Germinal center (tissue), 1 donor: ENCODE measurements around the gene ADGRA1.
"Not testable (repeated sequence)": the region's sequence is repeated elsewhere in the genome, so short reads cannot be mapped to it uniquely, and the experiment has no call there.

Source experiments
- DNase-seq: peaks from one replicate; pipeline ENCODE4 v3.0.0; 2012; ENCODE audit warnings: mixed read lengths, low spot score

Gene ADGRA1, protein sequence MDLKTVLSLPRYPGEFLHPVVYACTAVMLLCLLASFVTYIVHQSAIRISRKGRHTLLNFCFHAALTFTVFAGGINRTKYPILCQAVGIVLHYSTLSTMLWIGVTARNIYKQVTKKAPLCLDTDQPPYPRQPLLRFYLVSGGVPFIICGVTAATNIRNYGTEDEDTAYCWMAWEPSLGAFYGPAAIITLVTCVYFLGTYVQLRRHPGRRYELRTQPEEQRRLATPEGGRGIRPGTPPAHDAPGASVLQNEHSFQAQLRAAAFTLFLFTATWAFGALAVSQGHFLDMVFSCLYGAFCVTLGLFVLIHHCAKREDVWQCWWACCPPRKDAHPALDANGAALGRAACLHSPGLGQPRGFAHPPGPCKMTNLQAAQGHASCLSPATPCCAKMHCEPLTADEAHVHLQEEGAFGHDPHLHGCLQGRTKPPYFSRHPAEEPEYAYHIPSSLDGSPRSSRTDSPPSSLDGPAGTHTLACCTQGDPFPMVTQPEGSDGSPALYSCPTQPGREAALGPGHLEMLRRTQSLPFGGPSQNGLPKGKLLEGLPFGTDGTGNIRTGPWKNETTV

DNA sequence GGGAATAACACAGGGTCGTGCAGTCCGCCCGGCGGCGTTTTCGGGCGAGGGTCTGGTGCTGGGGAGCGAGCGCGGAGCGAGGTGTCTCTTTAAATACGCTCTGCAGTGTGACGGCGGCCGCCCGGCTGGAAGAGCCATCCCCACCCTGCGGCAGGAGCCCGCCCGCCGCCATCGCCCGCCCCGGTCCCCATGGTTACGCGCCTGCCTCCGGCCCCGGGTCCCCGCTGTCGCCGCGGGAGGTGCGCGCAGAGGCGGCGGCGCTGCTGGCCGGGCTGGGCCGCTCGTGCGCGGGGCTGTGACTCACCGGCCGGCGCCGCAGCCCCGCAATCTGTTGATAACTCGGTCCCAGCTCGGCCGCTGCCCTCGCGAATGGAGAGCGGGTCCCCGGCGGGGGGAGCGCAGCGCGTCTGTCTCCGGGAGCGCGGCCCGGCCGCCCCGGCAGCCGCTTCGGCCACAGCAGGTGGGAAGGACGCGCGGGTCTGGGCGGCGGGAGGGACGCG lies at the start of gene ADGRA1:
Gene ADGRA1 (plus strand): TSS at position 246 of the 500 bp plus-strand sequence. CDS start 986 bp downstream, outside the sequence.
- DNase-seq = no peak

DNA sequence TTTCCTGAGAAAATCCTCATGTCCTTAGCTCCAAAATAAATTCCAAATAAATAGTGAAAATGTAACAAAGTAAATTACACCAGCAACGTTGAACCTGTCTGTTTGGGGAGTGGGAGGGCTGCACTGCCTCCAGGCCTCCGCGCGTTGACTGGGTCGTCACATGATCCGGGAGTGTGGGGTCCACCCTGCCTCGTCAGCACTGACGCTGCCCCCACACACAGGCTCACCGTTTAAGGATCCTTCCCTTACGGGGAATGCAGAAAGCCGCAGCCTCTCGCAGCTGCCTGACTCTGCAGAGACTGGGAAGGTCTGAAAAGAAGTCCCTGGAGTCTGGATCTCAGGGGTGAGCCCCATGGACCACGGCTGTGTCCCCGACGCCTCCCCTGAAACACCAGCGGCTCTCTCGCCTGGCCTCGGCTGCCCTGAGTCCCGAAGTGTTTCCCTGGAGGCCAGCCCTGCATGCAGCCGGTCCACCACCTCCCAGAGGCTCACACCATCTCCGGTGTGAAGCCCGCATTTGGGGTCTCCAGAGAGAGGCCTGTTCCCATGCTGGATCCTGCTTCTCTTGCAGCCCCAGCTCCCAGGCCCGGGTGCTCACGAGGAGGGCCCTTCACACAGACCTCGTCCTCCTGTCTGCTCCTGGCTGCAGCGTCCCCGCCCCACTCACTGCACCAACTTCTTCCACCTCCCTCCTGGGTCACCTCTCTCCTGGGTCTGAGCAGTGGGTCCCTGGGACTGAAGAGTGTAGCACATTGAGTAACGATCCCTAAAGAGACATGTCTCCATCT lies 49.5 kb upstream of the ADGRA1 start:
- DNase-seq = no peak

DNA sequence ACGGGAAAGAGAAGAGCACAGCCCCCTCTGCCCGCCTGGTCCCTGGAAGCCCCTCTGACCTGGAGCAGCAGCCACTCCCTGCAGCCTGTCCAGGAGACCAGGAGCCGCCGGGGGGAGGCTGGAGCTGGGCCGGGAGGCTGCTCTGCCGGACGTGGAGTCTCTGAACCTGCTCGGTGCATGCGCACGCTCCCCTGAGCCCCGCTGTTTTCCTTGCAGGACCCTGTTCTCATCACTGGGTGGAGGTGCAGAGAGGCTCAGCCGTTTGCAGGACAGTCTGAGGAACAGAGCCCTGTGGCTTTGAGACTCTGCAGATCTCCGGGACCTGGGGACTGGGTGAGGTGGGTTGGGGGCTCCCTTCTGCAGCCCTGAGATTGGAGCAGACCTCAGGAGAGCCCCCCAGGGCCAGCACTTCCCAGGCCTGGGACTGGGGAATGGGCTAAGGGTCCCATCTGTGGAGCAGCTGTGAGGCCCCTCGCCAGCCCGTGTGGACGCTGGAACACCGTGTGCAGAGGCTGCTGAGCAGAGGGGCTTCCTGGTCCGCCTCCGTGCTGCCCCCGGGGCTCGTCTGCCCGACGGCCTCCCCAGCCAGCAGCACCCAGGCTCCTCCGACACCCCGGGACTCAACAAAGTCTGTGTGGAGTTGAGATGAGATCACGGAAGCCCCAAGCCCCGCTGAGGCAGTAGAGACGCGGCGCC lies 48.5 kb upstream of the ADGRA1 start:
- DNase-seq = no peak

DNA sequence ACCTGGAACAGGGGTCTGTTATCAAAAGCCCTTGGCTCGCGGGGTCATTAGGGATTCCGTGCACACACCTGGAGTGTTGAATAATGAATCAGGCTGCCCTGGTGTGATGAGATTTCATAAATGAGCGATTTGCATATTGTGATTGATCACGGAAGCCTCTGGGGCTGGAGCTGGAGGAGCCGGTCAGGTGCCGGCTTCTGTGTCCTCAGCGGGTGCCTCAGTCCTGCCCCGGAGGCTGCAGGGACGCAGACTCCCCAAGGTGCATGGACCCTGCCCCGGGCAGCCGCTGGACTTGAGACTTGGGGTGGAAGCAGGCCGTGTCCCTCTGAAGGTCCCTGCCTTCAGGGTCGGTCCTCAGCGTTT lies 47.9 kb upstream of the ADGRA1 start:
- no peak for DNase-seq

DNA sequence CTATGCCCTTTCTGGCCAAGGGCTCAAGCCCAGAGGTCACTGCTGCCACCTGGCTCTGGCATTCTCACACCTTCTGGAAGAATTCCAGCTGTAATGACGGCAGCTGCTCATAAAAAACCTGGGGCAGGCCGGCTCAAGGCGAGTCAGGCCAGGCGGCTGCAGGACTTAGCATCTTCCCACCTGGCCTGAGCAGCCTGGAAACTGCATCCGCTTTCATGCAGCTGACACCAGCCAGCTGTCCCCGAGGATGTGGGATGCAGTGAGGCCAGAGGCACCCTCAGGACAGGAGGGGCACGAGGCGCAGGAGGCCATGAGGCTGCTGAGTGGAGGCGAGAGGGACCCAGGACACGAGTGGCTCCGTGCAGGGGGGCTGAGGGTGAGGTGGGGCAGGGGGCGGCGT lies 47.5 kb upstream of the ADGRA1 start:
- no peak for DNase-seq

DNA sequence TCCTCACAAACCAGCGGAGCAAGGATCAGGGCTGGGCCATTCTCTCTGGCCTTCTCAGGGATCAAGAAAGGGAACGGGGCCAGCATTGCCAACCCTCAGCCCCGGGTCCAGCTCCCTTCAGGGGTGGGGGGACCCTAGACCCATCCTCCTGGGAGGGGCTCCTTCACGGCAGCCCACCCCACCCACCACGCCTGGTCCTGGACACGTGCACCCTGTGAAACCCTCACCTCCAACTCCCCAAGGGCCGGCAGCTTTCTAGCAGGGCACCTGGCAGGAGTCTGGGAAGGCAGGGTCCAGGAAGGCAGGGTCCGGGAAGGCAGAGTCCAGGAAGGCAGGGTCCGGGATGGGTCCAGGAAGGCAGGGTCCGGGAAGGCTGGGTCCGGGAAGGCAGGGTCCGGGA lies 46.6 kb upstream of the ADGRA1 start:
- no peak for DNase-seq

DNA sequence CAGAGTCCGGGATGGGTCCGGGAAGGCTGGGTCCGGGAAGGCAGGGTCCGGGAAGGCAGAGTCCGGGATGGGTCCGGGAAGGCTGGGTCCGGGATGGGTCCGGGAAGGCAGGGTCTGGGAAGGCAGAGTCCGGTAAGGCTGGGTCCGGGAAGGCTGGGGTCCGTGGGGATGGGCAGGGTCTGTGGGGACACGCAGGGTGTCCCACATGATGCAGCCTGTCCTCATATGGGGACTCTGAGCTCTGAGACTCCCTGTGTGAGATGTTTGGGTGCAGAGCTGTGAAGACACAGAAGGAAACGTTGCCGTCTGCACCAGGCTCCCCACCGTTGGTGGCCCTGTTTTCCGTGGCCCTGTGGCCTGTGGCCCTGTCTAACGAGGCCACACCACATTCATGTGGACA lies 45.7 kb upstream of the ADGRA1 start:
- no peak for DNase-seq

DNA sequence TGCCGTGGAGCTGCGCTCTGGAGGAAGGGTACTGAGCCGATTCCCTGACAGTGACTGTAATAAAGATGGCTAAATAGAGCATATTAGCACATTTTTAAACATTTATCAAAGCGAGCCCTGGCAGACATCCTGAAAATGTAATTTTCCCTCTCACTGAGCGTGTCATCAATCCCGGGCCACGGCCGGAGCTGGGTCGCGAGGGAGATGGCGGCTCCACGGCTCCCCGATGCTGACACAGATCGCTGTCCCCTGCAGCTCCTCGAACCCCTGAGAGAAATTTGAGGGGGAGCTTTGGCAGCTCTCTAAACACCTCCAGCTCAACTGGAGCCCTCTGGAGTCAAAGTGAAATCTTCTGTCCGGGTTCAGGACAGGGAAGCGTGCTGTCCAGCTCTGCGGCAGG lies 44.9 kb upstream of the ADGRA1 start:
- DNase-seq = no peak

DNA sequence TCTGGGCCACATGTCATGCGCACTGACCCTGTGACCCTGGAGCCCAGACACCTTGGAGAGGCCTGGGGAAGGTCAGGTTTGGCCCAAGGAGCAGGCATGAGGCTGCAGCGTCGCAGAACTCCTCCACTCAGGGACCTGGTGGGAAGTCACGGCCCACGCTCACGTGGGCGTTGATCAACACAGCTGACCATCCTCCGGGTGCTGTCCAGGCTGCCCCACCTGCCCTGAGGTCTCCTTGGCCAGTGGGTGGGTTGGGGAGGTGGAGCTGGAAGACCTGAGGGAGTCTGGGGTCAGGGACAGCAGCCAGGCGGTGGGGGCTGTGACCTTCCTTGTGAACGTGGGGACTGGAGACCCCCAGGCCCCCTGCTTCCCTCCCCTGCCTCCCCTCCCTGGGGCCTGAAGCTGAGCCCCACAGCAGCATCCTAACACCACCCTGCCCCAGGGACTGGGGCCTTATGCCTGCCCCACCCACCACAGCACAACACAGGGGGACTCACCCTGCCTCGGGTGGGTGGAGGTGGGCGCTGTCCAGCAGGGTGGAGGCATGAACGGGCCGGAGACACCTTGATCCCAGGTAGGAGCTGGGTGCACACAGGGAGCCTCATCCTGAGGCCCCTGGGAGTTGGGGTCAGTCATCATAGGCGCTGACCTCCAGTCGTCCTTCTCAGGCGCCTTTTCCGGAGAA lies 44.0 kb upstream of the ADGRA1 start:
- DNase-seq = no peak

DNA sequence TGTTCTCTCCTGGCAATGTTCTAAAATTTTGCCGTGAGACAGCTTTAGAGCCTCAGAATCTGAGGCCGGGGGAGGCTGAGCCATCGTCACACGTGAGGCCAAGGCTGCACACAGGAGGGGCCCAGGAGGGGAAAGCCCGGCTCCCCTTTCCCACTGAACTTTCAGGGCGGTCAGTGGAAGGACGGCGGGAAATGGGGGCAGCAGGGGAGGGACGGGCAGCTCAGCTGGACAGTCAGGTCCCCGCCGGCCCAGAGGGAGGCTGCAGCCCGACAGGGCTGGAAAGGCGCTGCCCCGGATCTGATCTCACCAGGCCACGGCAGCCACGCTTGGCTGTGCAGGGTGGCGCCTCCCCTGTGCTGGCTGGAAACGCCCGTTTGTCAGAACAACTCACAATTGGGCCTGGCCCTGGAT lies 43.3 kb upstream of the ADGRA1 start:
- DNase-seq = no peak

DNA sequence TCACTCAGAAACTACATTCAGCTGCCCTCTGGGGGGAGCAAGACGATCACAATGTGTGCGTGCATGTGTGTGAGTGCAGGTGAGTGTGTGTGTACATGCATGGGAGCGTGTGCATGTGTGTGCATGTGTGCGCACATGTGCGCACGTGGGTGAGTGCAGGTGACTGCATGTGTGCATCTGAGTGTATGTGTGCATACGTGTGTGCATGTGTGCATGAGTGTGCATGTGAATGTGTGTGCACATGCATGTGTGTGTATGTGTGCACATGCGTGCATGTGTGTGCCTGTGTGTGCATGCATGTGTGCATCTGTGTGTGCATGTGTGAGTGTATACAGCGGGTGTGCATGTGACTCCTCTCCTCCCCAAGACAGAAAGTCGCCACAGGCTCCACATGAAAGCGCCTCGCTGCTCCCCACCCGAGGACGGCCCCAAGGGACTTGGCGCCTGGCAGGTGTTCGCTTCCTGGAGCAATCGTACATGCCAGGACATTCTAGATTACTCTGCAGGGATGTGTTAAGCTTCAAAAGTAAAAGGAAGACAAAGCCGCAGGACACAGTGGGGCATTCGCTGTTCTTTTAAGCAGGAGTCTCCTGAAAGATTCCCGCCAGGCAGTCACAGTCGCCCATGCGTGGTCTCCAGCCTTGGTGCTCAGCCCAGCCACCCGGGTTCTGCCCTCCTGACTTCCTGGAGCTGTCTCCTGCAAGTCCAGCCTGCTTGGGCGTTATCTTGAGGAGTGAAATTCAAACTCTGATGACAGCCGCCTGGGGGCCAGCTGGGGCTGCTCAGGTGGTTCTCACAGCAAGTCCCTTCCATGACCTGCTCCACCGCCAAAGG lies 42.0 kb upstream of the ADGRA1 start:
- DNase-seq = no peak

DNA sequence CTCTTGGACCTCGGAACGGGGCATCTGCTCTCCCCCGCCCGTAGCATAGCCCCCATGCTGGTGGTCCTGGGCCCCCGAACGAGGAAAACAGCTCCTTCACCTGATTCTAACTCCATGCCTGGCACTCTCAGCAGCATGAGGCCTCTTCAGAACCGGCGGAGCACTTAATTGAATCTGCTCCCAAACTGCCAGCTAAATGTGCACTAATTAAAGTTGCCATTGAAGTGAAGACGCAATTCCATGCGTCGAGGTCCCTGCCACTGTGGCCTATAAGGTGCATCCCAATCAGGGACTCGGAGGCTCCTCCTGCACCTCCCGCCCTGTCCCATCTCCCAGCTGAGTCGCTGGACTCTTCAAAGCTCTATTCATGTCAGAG lies 41.3 kb upstream of the ADGRA1 start:
- DNase-seq = no peak

DNA sequence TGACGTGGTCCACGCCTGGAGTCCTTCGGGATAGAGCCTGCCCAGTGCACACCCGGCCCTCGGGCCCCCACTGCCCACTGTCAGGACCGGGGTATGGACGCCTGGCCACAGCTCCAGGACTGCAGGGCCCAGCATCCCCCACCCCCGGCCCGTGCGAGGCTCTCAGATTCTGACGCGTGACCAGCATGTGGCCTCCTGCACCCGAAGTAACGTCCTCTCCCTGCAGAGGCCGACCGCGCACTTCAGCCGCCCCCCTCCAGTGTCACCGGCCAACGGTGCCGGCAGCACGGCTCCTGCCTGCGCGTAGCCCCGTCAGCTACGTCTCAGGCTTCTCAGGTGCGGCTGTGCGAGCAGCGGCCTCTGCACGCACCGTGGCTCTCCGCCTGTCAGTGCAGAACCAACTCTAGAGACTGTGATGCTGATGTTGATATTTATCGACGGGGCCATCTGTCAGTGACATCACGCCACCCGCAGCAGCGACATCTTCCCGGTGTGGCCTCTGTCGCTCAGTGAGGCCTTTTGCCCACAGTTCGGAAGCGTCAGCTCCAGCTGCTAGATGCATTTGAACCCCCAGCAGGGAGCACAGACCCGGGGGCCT lies 40.1 kb upstream of the ADGRA1 start:
- no peak for DNase-seq

DNA sequence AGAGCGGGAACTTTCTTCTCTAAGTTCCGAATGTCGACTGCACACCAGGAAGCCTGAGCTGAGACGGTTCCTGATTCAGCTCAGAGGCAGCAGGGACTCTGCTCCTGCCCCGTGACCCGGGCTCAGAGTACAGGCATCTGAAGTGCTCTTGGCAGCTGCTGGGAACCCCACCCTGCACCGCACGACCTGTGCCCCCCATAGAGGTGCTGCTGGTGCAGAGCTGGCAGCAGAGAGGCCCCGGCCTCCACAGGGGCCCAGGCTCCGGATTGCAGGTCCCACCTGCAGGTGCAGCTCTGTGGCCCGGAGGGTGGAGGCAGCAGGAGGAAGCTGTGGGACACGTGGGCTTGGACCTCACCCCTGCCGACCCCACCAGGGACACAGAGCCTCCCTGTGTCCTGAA lies 39.5 kb upstream of the ADGRA1 start:
- DNase-seq = no peak

DNA sequence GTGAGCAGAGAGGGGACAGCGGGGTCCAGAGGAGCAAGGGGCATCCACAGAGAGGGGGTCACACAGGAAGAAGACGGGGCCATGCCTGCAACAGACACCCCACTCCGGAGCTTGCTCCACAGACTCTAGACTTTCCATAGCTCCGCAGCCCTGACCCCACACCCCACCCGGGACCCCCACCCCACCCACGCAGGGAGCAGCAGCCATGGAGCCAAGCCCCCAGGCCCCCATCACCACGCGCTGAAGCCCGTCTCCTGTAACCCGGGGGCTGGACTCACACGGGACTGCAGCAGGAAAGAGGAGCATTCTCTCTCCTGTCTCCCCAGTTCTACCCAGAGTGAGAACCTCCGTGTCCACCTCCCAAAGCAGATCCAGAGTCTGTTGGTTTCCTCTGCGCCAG lies 38.8 kb upstream of the ADGRA1 start:
- DNase-seq = no peak

DNA sequence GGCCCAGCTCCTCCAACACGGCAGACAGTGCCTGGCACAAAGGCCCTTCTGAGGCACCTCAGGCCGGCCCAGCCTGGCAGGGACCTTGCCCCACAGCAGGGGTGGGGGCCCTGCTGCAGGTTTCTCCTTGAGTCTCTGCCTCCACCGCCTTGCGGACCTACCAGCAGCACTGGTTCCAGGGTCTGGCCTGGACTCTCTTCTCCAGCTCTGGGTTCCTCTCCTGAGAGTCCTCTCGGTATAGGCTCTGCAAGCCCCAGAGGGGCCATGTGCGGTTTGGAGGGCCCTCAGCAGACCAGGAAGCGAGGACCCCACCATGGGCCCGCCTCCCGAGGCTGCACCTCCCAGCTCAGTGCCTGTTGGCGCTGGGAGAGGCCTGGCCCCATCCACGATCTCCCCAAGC lies 38.1 kb upstream of the ADGRA1 start:
- DNase-seq = no peak

DNA sequence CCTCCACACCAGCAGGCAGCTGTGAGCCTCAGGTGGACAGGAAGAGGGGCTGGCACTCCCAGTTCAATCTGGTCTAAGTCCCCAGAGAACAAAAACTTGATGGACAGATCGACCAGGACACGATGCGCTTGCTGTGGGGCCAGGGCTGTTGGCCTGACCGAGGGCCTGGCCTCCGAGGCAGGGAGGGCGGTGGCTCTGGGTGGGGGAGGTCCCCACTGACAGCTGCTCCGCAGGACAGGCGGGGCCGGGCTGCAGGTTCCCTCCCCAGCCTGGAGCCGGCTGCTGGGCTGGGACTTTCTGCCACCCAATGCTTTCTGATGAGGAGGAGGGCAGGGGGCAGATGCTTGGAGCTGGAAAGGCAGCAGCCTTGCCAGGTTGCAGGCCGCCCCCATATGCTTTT lies 37.4 kb upstream of the ADGRA1 start:
- DNase-seq = no peak

DNA sequence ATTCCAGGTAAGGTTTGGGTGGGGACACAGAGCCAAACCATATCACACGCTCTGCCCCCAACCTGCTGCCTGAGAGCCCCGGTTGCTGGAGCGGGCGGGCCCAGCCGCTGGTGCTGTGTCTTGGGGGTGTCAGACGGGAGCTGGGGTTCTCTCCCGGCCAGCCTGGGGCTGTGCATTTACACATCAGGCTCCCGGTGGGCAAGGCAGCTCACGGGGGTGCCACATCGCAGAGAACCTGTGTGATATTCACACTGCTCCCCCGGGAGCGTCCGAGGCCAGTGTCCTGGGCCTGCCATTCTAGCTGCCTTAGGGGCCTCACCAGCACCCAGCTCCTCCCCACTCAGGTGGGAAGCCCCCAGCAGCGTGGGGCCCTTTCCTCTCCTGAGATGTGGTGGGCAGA lies 35.6 kb upstream of the ADGRA1 start:
- no peak for DNase-seq

DNA sequence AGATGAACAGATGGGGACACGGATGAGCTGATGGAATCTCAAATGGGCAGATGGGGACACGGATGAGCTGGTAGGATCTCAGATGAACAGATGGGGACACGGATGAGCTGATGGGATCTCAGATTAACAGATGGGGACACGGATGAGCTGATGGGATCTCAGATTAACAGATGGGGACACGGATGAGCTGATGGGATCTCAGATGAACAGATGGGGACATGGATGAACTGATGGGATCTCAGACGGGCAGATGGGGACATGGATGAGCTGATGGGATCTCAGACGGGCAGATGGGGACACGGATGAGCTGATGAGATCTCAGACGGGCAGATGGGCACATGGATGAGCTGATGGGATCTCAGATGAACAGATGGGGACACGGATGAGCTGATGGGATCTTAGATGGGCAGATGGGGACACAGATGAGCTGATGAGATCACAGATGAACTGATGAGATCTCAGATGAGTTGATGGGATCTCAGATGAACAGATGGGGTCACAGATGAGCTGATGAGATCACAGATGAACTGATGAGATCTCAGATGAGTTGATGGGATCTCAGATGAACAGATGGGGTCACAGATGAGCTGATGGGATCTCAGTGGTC lies 34.1 kb upstream of the ADGRA1 start:
- DNase-seq = not testable (repeated sequence)

DNA sequence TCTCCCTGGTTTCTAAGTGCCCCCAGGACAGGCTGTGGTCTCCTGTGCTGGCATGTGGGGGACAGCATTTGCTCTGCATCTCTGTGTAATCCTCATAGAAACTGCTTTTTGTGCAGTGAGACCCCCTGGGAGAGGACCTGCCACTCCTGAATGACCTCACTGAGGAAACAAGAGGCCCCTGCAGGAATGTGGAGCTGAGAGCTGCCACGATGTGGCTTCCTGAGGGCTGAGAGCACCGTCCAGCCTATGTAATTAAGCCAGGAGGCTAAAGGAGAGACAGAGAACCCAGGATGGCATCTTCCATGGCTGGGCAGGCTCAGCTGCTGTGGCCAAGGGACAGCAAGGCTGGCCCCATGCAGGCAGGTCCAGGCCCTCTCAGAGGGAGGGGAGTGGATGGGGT lies 32.3 kb upstream of the ADGRA1 start:
- DNase-seq = no peak
